Naive thymus-derived CD4-positive, alpha-beta T cell (primary cell): ENCODE results near the gene SYNGR1. TPM values are rescaled to one million over a fixed set of nuclear protein-coding genes. Genes with fewer than 3 reads are reported as not detected.

Source experiments
- ATAC-seq: fragments of 150-1000 bp; cut with Tn5 transposase; 2 replicates; pipeline ENCODE4 v1.10.0; 2021; ENCODE audit warnings: mild to moderate bottlenecking, moderate library complexity
- CTCF ChIA-PET: fragments of 350-600 bp; sonication (Branson Sonifier 250); formaldehyde crosslinking; loops from one replicate; lab custom pipeline; 2021; ENCODE audit warnings: antibody characterized with exemption; lab: Charles Lee
- POLR2A ChIA-PET: fragments of 350-600 bp; sonication (Branson Sonifier 250); formaldehyde crosslinking; loops from one replicate; lab custom pipeline; 2021; ENCODE audit warnings: antibody characterized with exemption, inconsistent platforms; lab: Charles Lee
- DNase-seq, 9 donors: peaks; one replicate each; pipeline versions ENCODE4 v3.0.0 to v3.0.0-alpha.2; 2020 to 2022; ENCODE audit warnings: mixed read lengths in 1 of 9
- H3K27ac ChIP-seq: one replicate; pipeline ENCODE4 v1.7.0; 2013; ENCODE audit warnings: mild to moderate bottlenecking, low read depth, low read length, moderate library complexity
- H3K27me3 ChIP-seq, 2 donors: one replicate each; pipeline ENCODE4 v1.7.0; 2013; ENCODE audit warnings: low read length in 2 of 2, mild to moderate bottlenecking in 2 of 2, moderate library complexity in 2 of 2; ENCODE audit not compliant: control insufficient read depth in 2 of 2, insufficient read depth in 2 of 2
- H3K36me3 ChIP-seq, 3 experiments: 1 replicate in 2 of 3; 2 replicates in 1 of 3; pipeline ENCODE4 v1.7.0; 2013; ENCODE audit warnings: low read length in 3 of 3, mild to moderate bottlenecking in 3 of 3, moderate library complexity in 1 of 3; ENCODE audit not compliant: insufficient read depth in 3 of 3, control insufficient read depth in 2 of 3
- H3K4me1 ChIP-seq, 2 donors: one replicate each; pipeline ENCODE4 v1.7.0; 2013; ENCODE audit warnings: low read length in 2 of 2, mild to moderate bottlenecking in 2 of 2, moderate library complexity in 1 of 2; ENCODE audit not compliant: control insufficient read depth in 2 of 2, insufficient read depth in 2 of 2
- H3K4me3 ChIP-seq: 2 replicates; pipeline ENCODE4 v1.7.0; 2013; ENCODE audit warnings: mild to moderate bottlenecking, low read length
- H3K9me3 ChIP-seq, 3 experiments: 1 replicate in 2 of 3; 2 replicates in 1 of 3; pipeline ENCODE4 v1.7.0; 2013; ENCODE audit warnings: low read length in 3 of 3; ENCODE audit not compliant: control insufficient read depth in 2 of 3
- H3K27ac Mint-ChIP-seq, 9 donors: one replicate each; pipeline ENCODE4 v1.8.0; 2020 to 2022; ENCODE audit warnings: mixed read lengths in 9 of 9, mild to moderate bottlenecking in 8 of 9, moderate library complexity in 5 of 9, inconsistent platforms in 2 of 9
- H3K27me3 Mint-ChIP-seq, 5 donors: one replicate each; pipeline ENCODE4 v1.8.0; 2021 to 2022; ENCODE audit warnings: mixed read lengths in 5 of 5, mild to moderate bottlenecking in 1 of 5
- H3K36me3 Mint-ChIP-seq, 5 donors: one replicate each; pipeline ENCODE4 v1.8.0; 2020 to 2022; ENCODE audit warnings: mixed read lengths in 5 of 5, mild to moderate bottlenecking in 3 of 5, inconsistent platforms in 1 of 5
- H3K4me1 Mint-ChIP-seq, 7 donors: one replicate each; pipeline ENCODE4 v1.8.0; 2020 to 2022; ENCODE audit warnings: mixed read lengths in 7 of 7, mild to moderate bottlenecking in 3 of 7, inconsistent platforms in 1 of 7
- H3K4me3 Mint-ChIP-seq, 10 donors: one replicate each; pipeline ENCODE4 v1.8.0; 2020 to 2022; ENCODE audit warnings: mild to moderate bottlenecking in 10 of 10, mixed read lengths in 10 of 10, moderate library complexity in 6 of 10, inconsistent platforms in 2 of 10
- H3K9me3 Mint-ChIP-seq, 11 donors: one replicate each; pipeline ENCODE4 v1.8.0; 2020 to 2022; ENCODE audit warnings: mixed read lengths in 11 of 11, mild to moderate bottlenecking in 4 of 11, inconsistent platforms in 1 of 11, moderate library complexity in 1 of 11
- intact Hi-C, 2 donors: fragments of 100-400 bp; cut with micrococcal nuclease; formaldehyde crosslinking; loops; one replicate each; pipeline ENCODE4 v1.15.1; 2023
- polyA plus RNA-seq, 2 donors: library from polyadenylated mRNA; unstranded; fragments of 300-500 nt; fragmentation: Illumina TruSeq; gene quantifications; one replicate each; pipeline ENCODE4 v1.2.3, GENCODE V29; 2021
- total RNA-seq, 6 experiments: library from RNA in 5 of 6; stranded (reverse) in 5 of 6; gene quantifications; 1 replicate in 5 of 6; 2 replicates in 1 of 6; pipeline ENCODE4 v1.2.3 and lab custom pipeline; 2021 to 2026

The SYNGR1 gene
- total and polyA plus RNA-seq, 7 experiments from 2014 or later, result 0.12 to 7.0 (median 1.5) TPM

- Histone ChIP-seq H3K27me3 (no peaks in the 10 kb centered on the region), H3K36me3 (peaks cover 0 to 87% (median 7%) of the 10 kb centered on the region in 3 experiments), H3K9me3 (no peaks in the 10 kb centered on the region), H3K4me3 (no peak overlapping the region), H3K27ac (no peak overlapping the region), H3K4me1 (no peaks in the 10 kb centered on the region)
- Mint-ChIP-seq H3K4me3 (no peak overlapping the region), H3K9me3 (peaks cover 0 to 1% (median 0%) of the 10 kb centered on the region in 11 donors), H3K27me3 (no peaks in the 10 kb centered on the region), H3K4me1 (no peaks in the 10 kb centered on the region), H3K36me3 (peaks cover 0 to 35% (median 9%) of the 10 kb centered on the region in 5 donors), H3K27ac (no peak overlapping the region)
- ChIA-PET POLR2A (interaction anchor here (0.5 kb wide), 1 partner anchor 47 kb away, joined by 3 read pairs; no protein-coding TSS in a partner anchor), CTCF (no interaction called here)
- intact Hi-C loops, result no loop called here
- no peak for DNase-seq
- no peak for ATAC-seq
Observed at GRCh38 chr22:39428597-39429071, 78.8 kb downstream of the SYNGR1 start.

- H3K27ac Mint-ChIP-seq, result no peak overlapping the region
Observed at GRCh38 chr22:39429186-39429585, 79.4 kb downstream of the SYNGR1 start.

GRCh38 chr22:39429916-39430575 is 80.3 kb downstream of the SYNGR1 start:
- Mint-ChIP-seq H3K27me3 (no peaks in the 10 kb centered on the region), H3K36me3 (peaks cover 0 to 35% (median 4%) of the 10 kb centered on the region in 5 donors), H3K27ac (no peak overlapping the region), H3K4me3 (no peak overlapping the region), H3K4me1 (peaks cover 0 to 2% (median 0%) of the 10 kb centered on the region in 7 donors), H3K9me3 (peaks cover 0 to 1% (median 0%) of the 10 kb centered on the region in 11 donors)
- ChIA-PET POLR2A (no interaction called here), CTCF (no interaction called here)
- H3K27ac ChIP-seq, result no peak overlapping the region
- intact Hi-C loops, result no loop called here
- no peaks in the 10 kb centered on the region for H3K9me3 ChIP-seq
- no peaks in the 10 kb centered on the region for H3K27me3 ChIP-seq
- H3K36me3 ChIP-seq, result peaks cover 0 to 82% (median 7%) of the 10 kb centered on the region in 3 experiments
- ATAC-seq (no peak), DNase-seq (no peak)
- no peaks in the 10 kb centered on the region for H3K4me1 ChIP-seq
- no peak overlapping the region for H3K4me3 ChIP-seq

More at GRCh38 chr22:39429186-39429585, 79.4 kb downstream of the SYNGR1 start:
- no peak for DNase-seq
- H3K4me1 ChIP-seq, result no peaks in the 10 kb centered on the region
- POLR2A ChIA-PET, result no interaction called here
- CTCF ChIA-PET, result no interaction called here
- H3K4me3 ChIP-seq, result no peak overlapping the region
- Mint-ChIP-seq H3K27me3 (no peaks in the 10 kb centered on the region), H3K4me3 (no peak overlapping the region), H3K4me1 (peaks cover 0 to 2% (median 0%) of the 10 kb centered on the region in 7 donors), H3K9me3 (peaks cover 0 to 1% (median 0%) of the 10 kb centered on the region in 11 donors), H3K36me3 (peaks cover 0 to 35% (median 4%) of the 10 kb centered on the region in 5 donors)
- intact Hi-C loops, result no loop called here
- peaks cover 0 to 88% (median 7%) of the 10 kb centered on the region in 3 experiments for H3K36me3 ChIP-seq
- no peak for ATAC-seq
- H3K9me3 ChIP-seq, result no peaks in the 10 kb centered on the region
- no peaks in the 10 kb centered on the region for H3K27me3 ChIP-seq
- no peak overlapping the region for H3K27ac ChIP-seq

- Histone ChIP-seq H3K27ac (no peak overlapping the region), H3K9me3 (no peaks in the 10 kb centered on the region), H3K4me3 (no peak overlapping the region), H3K27me3 (no peaks in the 10 kb centered on the region), H3K4me1 (no peaks in the 10 kb centered on the region), H3K36me3 (peaks cover 0 to 82% (median 7%) of the 10 kb centered on the region in 3 experiments)
- peaks cover 0 to 1% (median 0%) of the 10 kb centered on the region in 11 donors for H3K9me3 Mint-ChIP-seq
- H3K36me3 Mint-ChIP-seq, result peaks cover 0 to 35% (median 4%) of the 10 kb centered on the region in 5 donors
- ChIA-PET POLR2A (no interaction called here), CTCF (no interaction called here)
- no peak overlapping the region for H3K27ac Mint-ChIP-seq
- DNase-seq, result no peak
- H3K4me1 Mint-ChIP-seq, result peaks cover 0 to 2% (median 0%) of the 10 kb centered on the region in 7 donors
- intact Hi-C loops, result no loop called here
- no peak overlapping the region for H3K4me3 Mint-ChIP-seq
- no peak for ATAC-seq
- H3K27me3 Mint-ChIP-seq, result no peaks in the 10 kb centered on the region
Observed at GRCh38 chr22:39430576-39431150, 80.9 kb downstream of the SYNGR1 start.

- intact Hi-C loops, result no loop called here
- ATAC-seq (no peak), DNase-seq (no peak)
- Mint-ChIP-seq H3K36me3 (peaks cover 0 to 30% (median 4%) of the 10 kb centered on the region in 5 donors), H3K4me3 (no peak overlapping the region), H3K9me3 (peaks cover 0 to 1% (median 0%) of the 10 kb centered on the region in 11 donors), H3K27me3 (no peaks in the 10 kb centered on the region), H3K4me1 (peaks cover 0 to 2% (median 0%) of the 10 kb centered on the region in 7 donors), H3K27ac (peak overlapping the region in 1 of 9 donors; percentile 58)
- ChIA-PET CTCF (no interaction called here), POLR2A (no interaction called here)
- Histone ChIP-seq H3K27me3 (no peaks in the 10 kb centered on the region), H3K4me3 (no peak overlapping the region), H3K4me1 (no peaks in the 10 kb centered on the region), H3K27ac (no peak overlapping the region), H3K9me3 (no peaks in the 10 kb centered on the region), H3K36me3 (peaks cover 0 to 78% (median 7%) of the 10 kb centered on the region in 3 experiments)
Observed at GRCh38 chr22:39431216-39431801, 81.5 kb downstream of the SYNGR1 start.

GRCh38 chr22:39431821-39432251 is 82.0 kb downstream of the SYNGR1 start:
- no peak overlapping the region for H3K4me3 ChIP-seq
- ChIA-PET CTCF (no interaction called here), POLR2A (interaction anchor here (1.2 kb wide), 1 partner anchor 113 kb away, joined by 4 read pairs; the partner anchor contains the start of gene RPL3)
- Mint-ChIP-seq H3K4me1 (peaks cover 0 to 2% (median 0%) of the 10 kb centered on the region in 7 donors), H3K27me3 (no peaks in the 10 kb centered on the region), H3K9me3 (peaks cover 0 to 1% (median 0%) of the 10 kb centered on the region in 11 donors), H3K4me3 (no peak overlapping the region), H3K36me3 (peaks cover 0 to 26% (median 4%) of the 10 kb centered on the region in 5 donors), H3K27ac (peak overlapping the region in 2 of 9 donors; percentile 9 to 58)
- H3K4me1 ChIP-seq, result no peaks in the 10 kb centered on the region
- no peaks in the 10 kb centered on the region for H3K27me3 ChIP-seq
- H3K36me3 ChIP-seq, result peaks cover 0 to 73% (median 7%) of the 10 kb centered on the region in 3 experiments
- ATAC-seq (no peak), DNase-seq (no peak)
- intact Hi-C loops, result no loop called here
- H3K9me3 ChIP-seq, result no peaks in the 10 kb centered on the region
- no peak overlapping the region for H3K27ac ChIP-seq
